ENCODE measurements around the gene ERLIN1. TPM values are rescaled to one million over a fixed set of nuclear protein-coding genes. Genes with fewer than 3 reads are reported as not detected.

The ERLIN1 gene
- total RNA-seq, 2 experiments from 2014 or later: 22.1 TPM

- ChIA-PET CTCF (interaction anchor here (0.8 to 2.0 kb wide), 3 partner anchors 63 to 329 kb away, joined by 3 to 7 read pairs (median 5); partner anchors contain the start of gene DNMBP), POLR2A (interaction anchor here (0.7 to 1.4 kb wide), 3 partner anchors 9 to 27 kb away, joined by 3 to 4 read pairs (median 3); partner anchors contain the start of gene ERLIN1)
Measured at GRCh38 chr10:100174699-100175677, 10.8 kb downstream of the ERLIN1 start.

GRCh38 chr10:100173035-100173434 is 12.8 kb downstream of the ERLIN1 start:
- POLR2A ChIA-PET: no interaction called here

GRCh38 chr10:100172349-100172748 is 13.5 kb downstream of the ERLIN1 start:
- CTCF ChIA-PET: no interaction called here
- POLR2A ChIA-PET: no interaction called here

More at GRCh38 chr10:100173035-100173434, 12.8 kb downstream of the ERLIN1 start:
- CTCF ChIA-PET: interaction anchor here (1.4 kb wide), 1 partner anchor 24 kb away, joined by 3 read pairs; no protein-coding TSS in a partner anchor

GRCh38 chr10:100168313-100168643 is 17.6 kb downstream of the ERLIN1 start:
- CTCF ChIA-PET: interaction anchor here (1.7 kb wide), 1 partner anchor 19 kb away, joined by 5 read pairs; no protein-coding TSS in a partner anchor
- POLR2A ChIA-PET: no interaction called here

GRCh38 chr10:100167553-100168312 is 18.1 kb downstream of the ERLIN1 start:
- POLR2A ChIA-PET: no interaction called here
- CTCF ChIA-PET: interaction anchor here (1.7 kb wide), 1 partner anchor 19 kb away, joined by 5 read pairs; no protein-coding TSS in a partner anchor

- CTCF ChIA-PET: interaction anchor here (1.1 kb wide), 1 partner anchor 50 kb away, joined by 3 read pairs; no protein-coding TSS in a partner anchor
- POLR2A ChIA-PET: no interaction called here
Measured at GRCh38 chr10:100163704-100164621, 21.9 kb downstream of the ERLIN1 start.

GRCh38 chr10:100162696-100163095 is 23.1 kb downstream of the ERLIN1 start:
- POLR2A ChIA-PET: no interaction called here
- CTCF ChIA-PET: no interaction called here

- ChIA-PET POLR2A (no interaction called here), CTCF (no interaction called here)
Measured at GRCh38 chr10:100158044-100158805, 27.6 kb downstream of the ERLIN1 start.

GRCh38 chr10:100157156-100157555 is 28.7 kb downstream of the ERLIN1 start:
- ChIA-PET CTCF (no interaction called here), POLR2A (no interaction called here)

- POLR2A ChIA-PET: no interaction called here
- CTCF ChIA-PET: interaction anchor here (0.6 kb wide), 1 partner anchor 85 kb away, joined by 4 read pairs; no protein-coding TSS in a partner anchor
Measured at GRCh38 chr10:100155936-100156335, 29.9 kb downstream of the ERLIN1 start.

GRCh38 chr10:100154666-100155065 is 31.2 kb downstream of the ERLIN1 start:
- ChIA-PET POLR2A (no interaction called here), CTCF (interaction anchor here (0.7 kb wide), 1 partner anchor 11 kb away, joined by 4 read pairs; no protein-coding TSS in a partner anchor)

GRCh38 chr10:100153239-100153825 is 32.5 kb downstream of the ERLIN1 start:
- POLR2A ChIA-PET: no interaction called here
- CTCF ChIA-PET: no interaction called here

GRCh38 chr10:100151723-100152300 is 34.0 kb downstream of the ERLIN1 start:
- CTCF ChIA-PET: no interaction called here
- POLR2A ChIA-PET: no interaction called here

- POLR2A ChIA-PET: interaction anchor here (1.0 kb wide), 1 partner anchor 26 kb away, joined by 3 read pairs; no protein-coding TSS in a partner anchor
- CTCF ChIA-PET: interaction anchor here (0.6 to 1.5 kb wide), 3 partner anchors 19 to 1669 kb away, joined by 3 to 5 read pairs (median 3); no protein-coding TSS in a partner anchor
Measured at GRCh38 chr10:100148353-100149211, 37.2 kb downstream of the ERLIN1 start.

GRCh38 chr10:100146875-100147650 is 38.8 kb downstream of the ERLIN1 start:
- ChIA-PET CTCF (interaction anchor here (1.9 kb wide), 1 partner anchor 301 kb away, joined by 4 read pairs; no protein-coding TSS in a partner anchor), POLR2A (no interaction called here)

GRCh38 chr10:100146398-100146797 is 39.4 kb downstream of the ERLIN1 start:
- CTCF ChIA-PET: interaction anchor here (1.9 kb wide), 1 partner anchor 300 kb away, joined by 4 read pairs; no protein-coding TSS in a partner anchor
- POLR2A ChIA-PET: no interaction called here
